ENCODE measurements around the gene ATP6V0A1. TPM values are rescaled to one million over a fixed set of nuclear protein-coding genes. Genes with fewer than 3 reads are reported as not detected.

The ATP6V0A1 gene
- total and polyA plus RNA-seq, 2 experiments from 2014 or later = 23.9 to 42.3 TPM

DNA sequence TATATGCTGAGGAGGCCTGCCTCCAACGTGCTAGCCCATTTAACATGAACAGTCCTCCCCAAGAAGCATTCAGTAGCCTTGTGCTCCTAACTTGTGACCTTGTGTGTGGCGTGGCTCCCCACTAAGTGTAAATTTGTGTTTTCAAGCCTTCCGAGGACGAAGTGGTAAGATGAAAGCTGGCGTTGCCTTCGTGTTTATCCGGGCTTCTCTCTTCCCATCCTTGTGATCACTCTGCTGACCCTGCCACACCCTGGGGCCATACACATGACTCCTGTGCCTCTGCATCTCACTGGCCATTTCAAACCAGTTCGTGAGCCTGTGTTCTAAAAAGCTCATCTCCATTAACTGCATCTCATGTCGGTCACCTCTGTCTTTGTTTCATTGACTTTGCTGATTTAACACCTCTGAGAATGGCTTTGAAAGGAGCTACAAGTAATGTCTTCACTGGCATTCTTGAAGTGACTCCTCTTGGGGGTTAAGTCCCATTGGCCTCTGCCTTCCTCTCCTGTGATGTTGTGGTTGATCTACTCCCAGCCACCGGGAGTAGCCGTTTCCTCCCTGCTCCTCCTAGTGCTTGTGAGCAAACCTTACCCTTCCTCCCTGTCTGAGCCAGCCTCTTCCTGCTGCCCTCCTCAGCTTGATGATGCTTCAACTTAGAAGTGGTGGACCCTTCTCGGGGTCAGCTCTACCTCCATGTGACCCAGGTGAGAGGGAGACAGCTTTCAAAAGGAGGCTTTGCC lies 49.9 kb downstream of the ATP6V0A1 start (continued):
- TF ChIP-seq ZNF462 (CRISPR knock-in tag; IDR thresholded peaks at IDR 0.05) (no peak), JUNB (IDR thresholded peaks at IDR 0.05; ENCODE audit: unreplicated experiment) (no peak), NANOG (IDR thresholded peaks at IDR 0.05; ENCODE audit: borderline replicate concordance) (no peak)
- TF ChIP-seq, protein P1, sequence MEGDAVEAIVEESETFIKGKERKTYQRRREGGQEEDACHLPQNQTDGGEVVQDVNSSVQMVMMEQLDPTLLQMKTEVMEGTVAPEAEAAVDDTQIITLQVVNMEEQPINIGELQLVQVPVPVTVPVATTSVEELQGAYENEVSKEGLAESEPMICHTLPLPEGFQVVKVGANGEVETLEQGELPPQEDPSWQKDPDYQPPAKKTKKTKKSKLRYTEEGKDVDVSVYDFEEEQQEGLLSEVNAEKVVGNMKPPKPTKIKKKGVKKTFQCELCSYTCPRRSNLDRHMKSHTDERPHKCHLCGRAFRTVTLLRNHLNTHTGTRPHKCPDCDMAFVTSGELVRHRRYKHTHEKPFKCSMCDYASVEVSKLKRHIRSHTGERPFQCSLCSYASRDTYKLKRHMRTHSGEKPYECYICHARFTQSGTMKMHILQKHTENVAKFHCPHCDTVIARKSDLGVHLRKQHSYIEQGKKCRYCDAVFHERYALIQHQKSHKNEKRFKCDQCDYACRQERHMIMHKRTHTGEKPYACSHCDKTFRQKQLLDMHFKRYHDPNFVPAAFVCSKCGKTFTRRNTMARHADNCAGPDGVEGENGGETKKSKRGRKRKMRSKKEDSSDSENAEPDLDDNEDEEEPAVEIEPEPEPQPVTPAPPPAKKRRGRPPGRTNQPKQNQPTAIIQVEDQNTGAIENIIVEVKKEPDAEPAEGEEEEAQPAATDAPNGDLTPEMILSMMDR (conservative IDR thresholded peaks at IDR 0.05; ENCODE audit: low read depth in 2 of 2) = no peak

- H3K27me3 ChIP-seq (ENCODE audit: insufficient read depth) = no peaks in the 10 kb centered on the region
- H3K9me2 ChIP-seq (ENCODE audit: insufficient read depth) = no peaks in the 10 kb centered on the region
- no peaks in the 10 kb centered on the region for H3F3A ChIP-seq (replicated peaks; ENCODE audit: low read depth)
- no peak for DNase-seq (ENCODE audit: low spot score)
- Mint-ChIP-seq H3K9me3 (no peaks in the 10 kb centered on the region), H3K36me3 (ENCODE audit: low read depth) (peaks cover 17% of the 10 kb centered on the region), H3K4me1 (no peaks in the 10 kb centered on the region), H3K27ac (no peak overlapping the region), H3K4me3 (no peak overlapping the region), H3K27me3 (ENCODE audit: insufficient read depth, low read depth, poor library complexity) (peaks cover 6% of the 10 kb centered on the region)
- peaks cover 5% of the 10 kb centered on the region; the same call in 1 of the 2 replicates for H3K36me3 ChIP-seq (ENCODE audit: insufficient read depth)
- H3K27ac ChIP-seq (ENCODE audit: low read depth) = no peak overlapping the region
- no peak overlapping the region for H3K4me3 ChIP-seq
- H2AFZ ChIP-seq = no peak overlapping the region
- H3K79me2 ChIP-seq (replicated peaks; ENCODE audit: insufficient read depth) = no peaks in the 10 kb centered on the region
- no peaks in the 10 kb centered on the region for H3K4me1 ChIP-seq (ENCODE audit: insufficient read depth)
- no peaks in the 10 kb centered on the region for H4K20me1 ChIP-seq (replicated peaks; ENCODE audit: insufficient read depth)
- H3K4me2 ChIP-seq = no peak overlapping the region
- no peak for ATAC-seq
- no peak for TF ChIP-seq REST (IDR thresholded peaks at IDR 0.05; ENCODE audit: unreplicated experiment)
- TF ChIP-seq ZNF114 (CRISPR knock-in tag; IDR thresholded peaks at IDR 0.05) = no peak
- TF ChIP-seq, protein P1 (conservative IDR thresholded peaks at IDR 0.05; ENCODE audit: low read depth in 2 of 2) = no peak
- TF ChIP-seq EZH2phosphoT487 (IDR thresholded peaks at IDR 0.05; ENCODE audit: unreplicated experiment) = no peak
- TF ChIP-seq STAT1 (IDR thresholded peaks at IDR 0.05; ENCODE audit: unreplicated experiment) = no peak
- TF ChIP-seq, protein P2, sequence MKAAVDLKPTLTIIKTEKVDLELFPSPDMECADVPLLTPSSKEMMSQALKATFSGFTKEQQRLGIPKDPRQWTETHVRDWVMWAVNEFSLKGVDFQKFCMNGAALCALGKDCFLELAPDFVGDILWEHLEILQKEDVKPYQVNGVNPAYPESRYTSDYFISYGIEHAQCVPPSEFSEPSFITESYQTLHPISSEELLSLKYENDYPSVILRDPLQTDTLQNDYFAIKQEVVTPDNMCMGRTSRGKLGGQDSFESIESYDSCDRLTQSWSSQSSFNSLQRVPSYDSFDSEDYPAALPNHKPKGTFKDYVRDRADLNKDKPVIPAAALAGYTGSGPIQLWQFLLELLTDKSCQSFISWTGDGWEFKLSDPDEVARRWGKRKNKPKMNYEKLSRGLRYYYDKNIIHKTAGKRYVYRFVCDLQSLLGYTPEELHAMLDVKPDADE (IDR thresholded peaks at IDR 0.05) = no peak
Observed at GRCh38 chr17:42509409-42509808, 50.7 kb downstream of the ATP6V0A1 start.

Measured in GM23338 (cell line).